Measurements from ENCODE around the gene NSD2. TPM values are rescaled to one million over a fixed set of nuclear protein-coding genes. Genes with fewer than 3 reads are reported as not detected.

NSD2 gene
- total RNA-seq, 1 experiment from 2014 or later = 54.9 TPM

GRCh38 chr4:1982124-1983052 lies 111.2 kb downstream of the NSD2 start:
- DNase-seq = no peak
- peaks cover 18% of the 10 kb centered on the region; the same call in 1 of the 2 replicates for H3K36me3 ChIP-seq (ENCODE audit: insufficient read depth, low read length)
- no peak overlapping the region for H3K4me3 ChIP-seq (ENCODE audit: low read length)
- no peak overlapping the region for H3K9ac ChIP-seq (ENCODE audit: low read length)
- no peak overlapping the region for H3K27ac ChIP-seq (ENCODE audit: low read length)
- no peaks in the 10 kb centered on the region for H3K79me2 ChIP-seq (ENCODE audit: low read length)
- H3K4me1 ChIP-seq (ENCODE audit: low read length) = no peaks in the 10 kb centered on the region; the same call in 1 of the 2 replicates
- no peak overlapping the region for H3K4me2 ChIP-seq (ENCODE audit: low read depth, low read length, poor library complexity, severe bottlenecking)
- H3K9me3 ChIP-seq (ENCODE audit: low read length) = no peaks in the 10 kb centered on the region
- H2AFZ ChIP-seq (ENCODE audit: low read length) = no peak overlapping the region
- H3K9me2 ChIP-seq (replicated peaks; ENCODE audit: insufficient read depth, low read length) = no peaks in the 10 kb centered on the region
- no peaks in the 10 kb centered on the region for H3K27me3 ChIP-seq (ENCODE audit: low read length)
- H4K20me1 ChIP-seq (ENCODE audit: insufficient read depth, low read depth, low read length) = peaks cover 10% of the 10 kb centered on the region; the same call in 1 of the 2 replicates

- Histone ChIP-seq H3K79me2 (ENCODE audit: low read length) (no peaks in the 10 kb centered on the region), H4K20me1 (ENCODE audit: insufficient read depth, low read depth, low read length) (peaks cover 10% of the 10 kb centered on the region; the same call in 1 of the 2 replicates), H3K9ac (ENCODE audit: low read length) (no peak overlapping the region), H3K27ac (ENCODE audit: low read length) (no peak overlapping the region), H3K4me1 (ENCODE audit: low read length) (no peaks in the 10 kb centered on the region; the same call in 1 of the 2 replicates), H3K9me2 (replicated peaks; ENCODE audit: insufficient read depth, low read length) (no peaks in the 10 kb centered on the region), H3K27me3 (ENCODE audit: low read length) (no peaks in the 10 kb centered on the region), H3K9me3 (ENCODE audit: low read length) (no peaks in the 10 kb centered on the region), H2AFZ (ENCODE audit: low read length) (no peak overlapping the region), H3K4me3 (ENCODE audit: low read length) (no peak overlapping the region), H3K36me3 (ENCODE audit: insufficient read depth, low read length) (peaks cover 18% of the 10 kb centered on the region; the same call in 1 of the 2 replicates), H3K4me2 (ENCODE audit: low read depth, low read length, poor library complexity, severe bottlenecking) (no peak overlapping the region)
- no peak for DNase-seq
Measured at GRCh38 chr4:1983053-1983845, 112.1 kb downstream of the NSD2 start.

GRCh38 chr4:1983846-1984405 lies 112.7 kb downstream of the NSD2 start:
- H4K20me1 ChIP-seq (ENCODE audit: insufficient read depth, low read depth, low read length) = peaks cover 10% of the 10 kb centered on the region; the same call in 1 of the 2 replicates
- no peaks in the 10 kb centered on the region for H3K9me2 ChIP-seq (replicated peaks; ENCODE audit: insufficient read depth, low read length)
- H3K9me3 ChIP-seq (ENCODE audit: low read length) = no peaks in the 10 kb centered on the region
- H3K27ac ChIP-seq (ENCODE audit: low read length) = no peak overlapping the region
- no peaks in the 10 kb centered on the region; the same call in 1 of the 2 replicates for H3K4me1 ChIP-seq (ENCODE audit: low read length)
- no peak overlapping the region for H2AFZ ChIP-seq (ENCODE audit: low read length)
- no peaks in the 10 kb centered on the region for H3K27me3 ChIP-seq (ENCODE audit: low read length)
- H3K4me3 ChIP-seq (ENCODE audit: low read length) = no peak overlapping the region
- H3K79me2 ChIP-seq (ENCODE audit: low read length) = no peaks in the 10 kb centered on the region
- no peak overlapping the region for H3K4me2 ChIP-seq (ENCODE audit: low read depth, low read length, poor library complexity, severe bottlenecking)
- no peak overlapping the region for H3K9ac ChIP-seq (ENCODE audit: low read length)
- peaks cover 18% of the 10 kb centered on the region; the same call in 1 of the 2 replicates for H3K36me3 ChIP-seq (ENCODE audit: insufficient read depth, low read length)
- DNase-seq = no peak

- H3K4me2 ChIP-seq (ENCODE audit: low read depth, low read length, poor library complexity, severe bottlenecking) = no peak overlapping the region
- no peak overlapping the region for H3K9ac ChIP-seq (ENCODE audit: low read length)
- H3K36me3 ChIP-seq (ENCODE audit: insufficient read depth, low read length) = peaks cover 18% of the 10 kb centered on the region; the same call in 1 of the 2 replicates
- no peak overlapping the region for H3K27ac ChIP-seq (ENCODE audit: low read length)
- H3K79me2 ChIP-seq (ENCODE audit: low read length) = no peaks in the 10 kb centered on the region
- peak; percentile 57 for DNase-seq
- peaks cover 10% of the 10 kb centered on the region; the same call in 1 of the 2 replicates for H4K20me1 ChIP-seq (ENCODE audit: insufficient read depth, low read depth, low read length)
- no peaks in the 10 kb centered on the region for H3K9me3 ChIP-seq (ENCODE audit: low read length)
- no peak overlapping the region for H3K4me3 ChIP-seq (ENCODE audit: low read length)
- H3K4me1 ChIP-seq (ENCODE audit: low read length) = no peaks in the 10 kb centered on the region; the same call in 1 of the 2 replicates
- no peaks in the 10 kb centered on the region for H3K27me3 ChIP-seq (ENCODE audit: low read length)
- no peak overlapping the region for H2AFZ ChIP-seq (ENCODE audit: low read length)
- no peaks in the 10 kb centered on the region for H3K9me2 ChIP-seq (replicated peaks; ENCODE audit: insufficient read depth, low read length)
Measured at GRCh38 chr4:1984406-1985191, 113.4 kb downstream of the NSD2 start.

GRCh38 chr4:1985294-1985693 lies 114.1 kb downstream of the NSD2 start:
- no peak overlapping the region for H3K9ac ChIP-seq (ENCODE audit: low read length)
- H3K27ac ChIP-seq (ENCODE audit: low read length) = no peak overlapping the region
- H2AFZ ChIP-seq (ENCODE audit: low read length) = no peak overlapping the region
- peaks cover 18% of the 10 kb centered on the region; the same call in 1 of the 2 replicates for H3K36me3 ChIP-seq (ENCODE audit: insufficient read depth, low read length)
- H3K9me2 ChIP-seq (replicated peaks; ENCODE audit: insufficient read depth, low read length) = no peaks in the 10 kb centered on the region
- H4K20me1 ChIP-seq (ENCODE audit: insufficient read depth, low read depth, low read length) = peaks cover 12% of the 10 kb centered on the region; the same call in 1 of the 2 replicates
- no peaks in the 10 kb centered on the region for H3K9me3 ChIP-seq (ENCODE audit: low read length)
- H3K4me3 ChIP-seq (ENCODE audit: low read length) = no peak overlapping the region
- no peaks in the 10 kb centered on the region; the same call in 1 of the 2 replicates for H3K4me1 ChIP-seq (ENCODE audit: low read length)
- no peak for DNase-seq
- no peaks in the 10 kb centered on the region for H3K27me3 ChIP-seq (ENCODE audit: low read length)
- H3K4me2 ChIP-seq (ENCODE audit: low read depth, low read length, poor library complexity, severe bottlenecking) = no peak overlapping the region
- H3K79me2 ChIP-seq (ENCODE audit: low read length) = no peaks in the 10 kb centered on the region

GRCh38 chr4:1985780-1986577 lies 114.8 kb downstream of the NSD2 start:
- DNase-seq = no peak
- H3K79me2 ChIP-seq (ENCODE audit: low read length) = peaks cover under 1% of the 10 kb centered on the region; the same call in 1 of the 2 replicates
- H3K4me3 ChIP-seq (ENCODE audit: low read length) = no peak overlapping the region
- H3K27me3 ChIP-seq (ENCODE audit: low read length) = no peaks in the 10 kb centered on the region
- peaks cover 12% of the 10 kb centered on the region; the same call in 1 of the 2 replicates for H3K36me3 ChIP-seq (ENCODE audit: insufficient read depth, low read length)
- H3K4me1 ChIP-seq (ENCODE audit: low read length) = no peaks in the 10 kb centered on the region; the same call in 1 of the 2 replicates
- H3K27ac ChIP-seq (ENCODE audit: low read length) = no peak overlapping the region
- H4K20me1 ChIP-seq (ENCODE audit: insufficient read depth, low read depth, low read length) = peaks cover 12% of the 10 kb centered on the region; the same call in 1 of the 2 replicates
- no peak overlapping the region for H3K9ac ChIP-seq (ENCODE audit: low read length)
- no peaks in the 10 kb centered on the region for H3K9me2 ChIP-seq (replicated peaks; ENCODE audit: insufficient read depth, low read length)
- H3K9me3 ChIP-seq (ENCODE audit: low read length) = no peaks in the 10 kb centered on the region
- H2AFZ ChIP-seq (ENCODE audit: low read length) = no peak overlapping the region
- H3K4me2 ChIP-seq (ENCODE audit: low read depth, low read length, poor library complexity, severe bottlenecking) = no peak overlapping the region
